Sigmoid colon (tissue), 7 donors: ENCODE measurements around the gene SLC25A44. TPM values are rescaled to one million over a fixed set of nuclear protein-coding genes. Genes with fewer than 3 reads are reported as not detected.

ENCODE experiments used
- DNase-seq: peaks from one replicate; pipeline ENCODE4 v3.0.0-alpha.2; 2019
- H3K27ac ChIP-seq, 4 donors: fragments of 200-600 bp; sonication (generic); one replicate each; pipeline ENCODE4 v1.5.1; 2016 to 2019; ENCODE audit warnings: mild to moderate bottlenecking in 1 of 4
- H3K27me3 ChIP-seq, 3 donors: fragments of 200-600 bp; sonication (generic); one replicate each; pipeline ENCODE4 v1.5.1; 2019; ENCODE audit warnings: mild to moderate bottlenecking in 1 of 3
- H3K36me3 ChIP-seq, 4 donors: fragments of 200-600 bp; sonication (generic); one replicate each; pipeline ENCODE4 v1.5.1; 2016 to 2019
- H3K4me1 ChIP-seq, 4 donors: fragments of 200-600 bp; sonication (generic); one replicate each; pipeline ENCODE4 v1.5.1; 2017 to 2019
- H3K4me3 ChIP-seq, 4 donors: fragments of 200-600 bp; sonication (generic); one replicate each; pipeline ENCODE4 v1.5.1; 2017 to 2019; ENCODE audit warnings: mild to moderate bottlenecking in 2 of 4, moderate library complexity in 1 of 4
- H3K9me3 ChIP-seq, 4 donors: fragments of 200-600 bp in 3 of 4; sonication (generic) in 3 of 4; one replicate each; pipeline versions ENCODE4 v1.5.1 to v1.6.1; 2013 to 2019
- CTCF ChIP-seq, 4 experiments: fragments of 450-650 bp in 3 of 4; fragments of 200-600 bp in 1 of 4; IDR thresholded peaks; one replicate each; pipeline ENCODE4 v1.5.1; 2016 to 2019; ENCODE audit warnings: antibody characterized with exemption in 4 of 4, mild to moderate bottlenecking in 3 of 4, moderate library complexity in 2 of 4
- EP300 ChIP-seq, 4 donors: sonication (generic); formaldehyde crosslinking; IDR thresholded peaks; one replicate each; pipeline ENCODE4 v1.6.1; 2017; ENCODE audit warnings: antibody characterized with exemption in 4 of 4
- POLR2A ChIP-seq, 2 donors: fragments of 450-650 bp; IDR thresholded peaks; one replicate each; pipeline ENCODE4 v1.6.1; 2016; ENCODE audit warnings: antibody characterized with exemption in 2 of 2, mild to moderate bottlenecking in 2 of 2, moderate library complexity in 2 of 2
- POLR2AphosphoS5 ChIP-seq, 4 donors: sonication (generic); formaldehyde crosslinking; IDR thresholded peaks; one replicate each; pipeline ENCODE4 v1.6.1; 2017; ENCODE audit warnings: antibody characterized with exemption in 4 of 4
- WGBS, 2 donors: extraction: QIAGEN DNeasy Blood & Tissue Kit; methylation state at CpG; one replicate each; pipeline ENCODE4 v1.1.7; 2013; 5-methylcytosine and 5-hydroxymethylcytosine counted together
- intact Hi-C: fragments of 100-400 bp; cut with DNase I; formaldehyde crosslinking; loops from one replicate; pipeline ENCODE4 v1.15.1; 2023
- polyA plus RNA-seq, 3 donors: library from polyadenylated mRNA; stranded (reverse); fragments of 200-250 nt; gene quantifications; one replicate each; pipeline ENCODE4 v1.2.3, GENCODE V29; 2013
- total RNA-seq, 4 donors: library from RNA; depleted of rRNA; stranded (reverse); fragments of >200 nt; gene quantifications; one replicate each; pipeline ENCODE4 v1.1.0, GENCODE V29; 2016
- donor health status: healthy with polysubstance abuse.
- donor health status: Bipolar disorder and iron deficiency.
- donor health status: healthy.

The SLC25A44 gene
- total and polyA plus RNA-seq, 7 donors: 7.8 to 15.3 (median 10.0) TPM

DNA sequence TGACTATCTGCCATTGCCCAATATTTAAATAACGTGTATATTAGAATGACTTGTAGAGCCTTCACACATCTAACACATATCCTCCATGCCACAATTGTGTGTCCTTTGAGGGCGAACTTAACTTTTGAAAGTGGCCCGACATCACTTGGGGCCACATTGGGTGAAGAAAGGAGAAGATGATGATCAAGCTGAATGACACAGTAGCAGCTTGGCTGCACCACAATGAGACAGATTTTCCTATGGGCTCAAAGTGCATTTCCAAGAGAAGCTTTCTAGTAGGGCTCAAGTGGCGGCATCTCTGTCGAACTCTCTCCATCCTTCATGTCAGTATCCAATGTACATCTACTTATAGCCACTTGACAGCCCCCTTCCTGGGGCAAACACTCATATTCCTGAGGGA is 44.3 kb downstream of the SLC25A44 start:
- Histone ChIP-seq H3K27ac (no peak overlapping the region), H3K4me3 (no peak overlapping the region), H3K36me3 (peaks cover 25 to 81% (median 44%) of the 10 kb centered on the region in 4 donors), H3K4me1 (no peaks in the 10 kb centered on the region), H3K27me3 (no peaks in the 10 kb centered on the region), H3K9me3 (no peaks in the 10 kb centered on the region)
- TF ChIP-seq POLR2A (IDR thresholded peaks at IDR 0.05) (no peak), CTCF (IDR thresholded peaks at IDR 0.05) (no peak), POLR2AphosphoS5 (IDR thresholded peaks at IDR 0.05) (no peak), EP300 (IDR thresholded peaks at IDR 0.05) (no peak)
- WGBS, 2 donors: 96 to 97% methylated on average over 5 of the region's 5 CpGs
- DNase-seq: no peak
- intact Hi-C loops: no loop called here

- Histone ChIP-seq H3K9me3 (no peaks in the 10 kb centered on the region), H3K27me3 (peaks cover 11 to 26% (median 18%) of the 10 kb centered on the region in 3 donors), H3K27ac (no peak overlapping the region), H3K36me3 (peaks cover 20 to 52% (median 28%) of the 10 kb centered on the region in 4 donors), H3K4me1 (peaks cover 0 to 13% (median 10%) of the 10 kb centered on the region in 4 donors), H3K4me3 (no peak overlapping the region)
- WGBS, 2 donors: 66 to 74% methylated on average over 15 of the region's 15 CpGs
- DNase-seq: no peak
- intact Hi-C loops: no loop called here
- no peak for TF ChIP-seq POLR2AphosphoS5 (IDR thresholded peaks at IDR 0.05)
Observed at GRCh38 chr1:156241311-156241811, 47.5 kb downstream of the SLC25A44 start.

- peaks cover 15 to 47% (median 23%) of the 10 kb centered on the region in 4 donors for H3K36me3 ChIP-seq
- H3K4me3 ChIP-seq: no peak within 1 kb of the TSS
- no peak for DNase-seq
- TF ChIP-seq CTCF (IDR thresholded peaks at IDR 0.05) (no peak), POLR2A (IDR thresholded peaks at IDR 0.05) (no peak), POLR2AphosphoS5 (IDR thresholded peaks at IDR 0.05) (no peak), EP300 (IDR thresholded peaks at IDR 0.05) (no peak)
- H3K27me3 ChIP-seq: peaks cover 15 to 32% (median 18%) of the 10 kb centered on the region in 3 donors
- no peaks in the 10 kb centered on the region for H3K9me3 ChIP-seq
- intact Hi-C loops: no loop called here
- WGBS, 2 donors: 80 to 86% methylated on average over 14 of the region's 14 CpGs
- H3K4me1 ChIP-seq: peaks cover 0 to 14% (median 11%) of the 10 kb centered on the region in 4 donors
- no peak within 1 kb of the TSS for H3K27ac ChIP-seq
Observed at GRCh38 chr1:156241926-156242325, 48.0 kb downstream of the SLC25A44 start, which contains the start of gene BGLAP. Gene BGLAP (plus strand): TSS chr1:156242184. CDS start chr1:156242232, 48 bp downstream.

GRCh38 chr1:156242738-156243137 is 48.8 kb downstream of the SLC25A44 start:
- Histone ChIP-seq H3K9me3 (no peaks in the 10 kb centered on the region), H3K27me3 (peaks cover 15 to 35% (median 18%) of the 10 kb centered on the region in 3 donors), H3K27ac (no peak overlapping the region), H3K4me3 (no peak overlapping the region), H3K4me1 (peaks cover 0 to 21% (median 18%) of the 10 kb centered on the region in 4 donors), H3K36me3 (peaks cover 12 to 39% (median 18%) of the 10 kb centered on the region in 4 donors)
- intact Hi-C loops: no loop called here
- DNase-seq: no peak
- TF ChIP-seq POLR2AphosphoS5 (IDR thresholded peaks at IDR 0.05): no peak
- TF ChIP-seq CTCF (IDR thresholded peaks at IDR 0.05): no peak
- TF ChIP-seq EP300 (IDR thresholded peaks at IDR 0.05): no peak
- no peak for TF ChIP-seq POLR2A (IDR thresholded peaks at IDR 0.05)
- 81 to 85% methylated on average over 10 of the region's 10 CpGs for WGBS, 2 donors

DNA sequence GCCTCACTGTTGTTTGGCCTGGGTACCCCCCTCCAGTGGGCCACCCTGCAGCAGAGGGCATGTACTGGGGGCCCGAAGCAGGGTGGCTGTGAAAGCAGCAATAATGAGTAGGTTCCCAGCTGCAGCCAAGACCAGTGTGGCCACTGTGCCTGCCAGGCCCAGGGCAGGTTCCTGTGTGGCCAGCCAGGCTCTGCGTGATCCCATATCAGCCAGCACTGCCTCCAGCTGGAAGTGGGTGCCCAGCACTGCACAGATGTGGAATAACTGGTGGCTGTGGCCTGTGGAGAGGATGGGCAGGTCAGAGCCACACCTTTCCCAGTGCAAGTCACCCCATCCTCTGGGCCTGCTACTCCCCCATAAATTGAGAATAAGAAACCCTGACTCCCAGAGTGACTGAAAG is 50.2 kb downstream of the SLC25A44 start:
- peaks cover 15 to 35% (median 18%) of the 10 kb centered on the region in 3 donors for H3K27me3 ChIP-seq
- intact Hi-C loops: no loop called here
- no peaks in the 10 kb centered on the region for H3K9me3 ChIP-seq
- no peak overlapping the region for H3K4me3 ChIP-seq
- H3K4me1 ChIP-seq: peaks cover 0 to 26% (median 23%) of the 10 kb centered on the region in 4 donors
- peaks cover 0 to 25% (median 9%) of the 10 kb centered on the region in 4 donors for H3K36me3 ChIP-seq
- H3K27ac ChIP-seq: no peak overlapping the region
- 76 to 94% methylated on average over 2 of the region's 2 CpGs for WGBS, 2 donors
- TF ChIP-seq CTCF (IDR thresholded peaks at IDR 0.05) (no peak), POLR2AphosphoS5 (IDR thresholded peaks at IDR 0.05) (no peak), EP300 (IDR thresholded peaks at IDR 0.05) (no peak), POLR2A (IDR thresholded peaks at IDR 0.05) (no peak)
- no peak for DNase-seq
